K562 treated with DMSO at 1 percent for 4 hours (cell line): Measurements from ENCODE around the gene SCFD2. TPM values are rescaled to one million over a fixed set of nuclear protein-coding genes. Genes with fewer than 3 reads are reported as not detected.

Experiments
- total RNA-seq: library from RNA; unstranded; fragments of 300-600 nt; gene quantifications from 2 replicates; pipeline ENCODE4 v1.2.3, GENCODE V29; 2022; ENCODE audit not compliant: insufficient read depth

The SCFD2 gene
- total RNA-seq = 8.0 and 9.8 TPM in 2 replicates

GRCh38 chr4:53365486-53366300 is at the start of gene SCFD2:
Gene SCFD2, minus strand, starts transcription at chr4:53366061.

GRCh38 chr4:53377319-53378170 is 11.7 kb upstream of the SCFD2 start, which contains the start of gene FIP1L1:
Gene FIP1L1, plus strand, starts transcription at chr4:53377641. Its CDS starts 198 bp downstream, at chr4:53377839.

GRCh38 chr4:52861879-52862616 is 503.8 kb downstream of the SCFD2 start, which contains the start of gene RASL11B:
Gene RASL11B, plus strand, starts transcription at chr4:52862317. Its CDS starts 191 bp downstream, at chr4:52862508.

Other genes with a start within 250 kb of the SCFD2 start
- gene FIP1L1, start 11.6 kb upstream of the SCFD2 start, total RNA-seq = 52.5 and 57.4 TPM in 2 replicates
- gene LNX1, start 225.4 kb upstream of the SCFD2 start, total RNA-seq = 3.0 and 4.3 TPM in 2 replicates